CD8-positive, alpha-beta memory T cell (primary cell): ENCODE results near the gene NCBP2. TPM values are rescaled to one million over a fixed set of nuclear protein-coding genes. Genes with fewer than 3 reads are reported as not detected.

Source experiments
- CTCF ChIA-PET: fragments of 350-600 bp; sonication (Branson Sonifier 250); formaldehyde crosslinking; loops from one replicate; lab custom pipeline; 2021; ENCODE audit warnings: antibody characterized with exemption; lab: Charles Lee
- POLR2A ChIA-PET: fragments of 350-600 bp; sonication (Branson Sonifier 250); formaldehyde crosslinking; loops from one replicate; lab custom pipeline; 2021; ENCODE audit warnings: antibody characterized with exemption; lab: Charles Lee
- DNase-seq, 5 donors: peaks; one replicate each; pipeline versions ENCODE4 v3.0.0 to v3.0.0-alpha.2; 2020 to 2022; ENCODE audit warnings: mixed read lengths in 1 of 5
- H3K27ac ChIP-seq: one replicate; pipeline ENCODE4 v1.7.0; 2013; ENCODE audit warnings: low read depth, mild to moderate bottlenecking, low read length, moderate library complexity
- H3K27me3 ChIP-seq: 2 replicates; pipeline ENCODE4 v1.7.0; 2013; ENCODE audit warnings: low read length, mild to moderate bottlenecking; ENCODE audit not compliant: insufficient read depth, poor library complexity, severe bottlenecking
- H3K36me3 ChIP-seq: 2 replicates; pipeline ENCODE4 v1.7.0; 2013; ENCODE audit warnings: mild to moderate bottlenecking, low read length, moderate library complexity; ENCODE audit not compliant: insufficient read depth
- H3K4me1 ChIP-seq: 2 replicates; pipeline ENCODE4 v1.7.0; 2013; ENCODE audit warnings: mild to moderate bottlenecking, low read length, moderate library complexity; ENCODE audit not compliant: insufficient read depth
- H3K4me3 ChIP-seq: 2 replicates; pipeline ENCODE4 v1.7.0; 2013; ENCODE audit warnings: mild to moderate bottlenecking, low read length
- H3K9me3 ChIP-seq: 2 replicates; pipeline ENCODE4 v1.7.0; 2013; ENCODE audit warnings: mild to moderate bottlenecking, low read length
- H3K27ac Mint-ChIP-seq, 8 donors: one replicate each; pipeline ENCODE4 v1.8.0; 2020 to 2021; ENCODE audit warnings: mixed read lengths in 8 of 8, mild to moderate bottlenecking in 6 of 8, inconsistent platforms in 3 of 8, moderate library complexity in 3 of 8
- H3K27me3 Mint-ChIP-seq, 2 donors: one replicate each; pipeline ENCODE4 v1.8.0; 2020 to 2021; ENCODE audit warnings: mixed read lengths in 2 of 2, mild to moderate bottlenecking in 1 of 2, moderate library complexity in 1 of 2
- H3K36me3 Mint-ChIP-seq, 3 donors: one replicate each; pipeline ENCODE4 v1.8.0; 2020 to 2021; ENCODE audit warnings: mixed read lengths in 3 of 3, inconsistent platforms in 1 of 3, mild to moderate bottlenecking in 1 of 3
- H3K4me1 Mint-ChIP-seq, 3 donors: one replicate each; pipeline ENCODE4 v1.8.0; 2020 to 2021; ENCODE audit warnings: mixed read lengths in 3 of 3, inconsistent platforms in 1 of 3, mild to moderate bottlenecking in 1 of 3
- H3K4me3 Mint-ChIP-seq, 7 donors: one replicate each; pipeline ENCODE4 v1.8.0; 2020 to 2021; ENCODE audit warnings: mixed read lengths in 7 of 7, mild to moderate bottlenecking in 6 of 7, moderate library complexity in 4 of 7, inconsistent platforms in 2 of 7
- H3K9me3 Mint-ChIP-seq, 5 donors: one replicate each; pipeline ENCODE4 v1.8.0; 2020 to 2022; ENCODE audit warnings: mixed read lengths in 5 of 5, mild to moderate bottlenecking in 3 of 5, moderate library complexity in 2 of 5, inconsistent platforms in 1 of 5
- polyA plus RNA-seq: library from polyadenylated mRNA; unstranded; fragments of 300-500 nt; fragmentation: Illumina TruSeq; gene quantifications from one replicate; pipeline ENCODE4 v1.2.3, GENCODE V29; 2021
- total RNA-seq, 2 experiments: library from RNA; stranded (reverse); gene quantifications; one replicate each; pipeline ENCODE4 v1.2.3, GENCODE V29; 2021

The NCBP2 gene
- total and polyA plus RNA-seq, 3 experiments from 2014 or later, result 70.7 to 131 (median 127) TPM

DNA sequence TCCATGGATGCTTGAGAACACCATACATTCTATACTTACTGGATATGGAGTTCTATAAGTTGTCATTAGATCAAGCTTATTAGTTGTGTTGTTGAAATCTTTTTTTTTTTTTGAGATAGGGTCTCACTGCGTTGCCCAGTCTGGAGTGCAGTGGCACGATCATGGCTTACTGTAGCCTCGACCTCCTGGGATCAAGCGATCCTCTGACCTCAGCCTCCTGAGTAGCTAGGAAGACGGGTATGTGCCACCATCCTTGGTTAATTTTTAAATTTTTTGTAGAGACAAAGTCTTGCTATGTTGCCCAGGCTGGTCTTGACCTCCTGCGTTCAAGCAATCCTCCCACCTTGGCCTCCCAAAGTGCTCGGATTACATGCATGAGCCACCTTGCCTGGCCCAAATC, 12.5 kb upstream of the NCBP2 start:
- Mint-ChIP-seq H3K4me1 (no peaks in the 10 kb centered on the region), H3K27me3 (peaks cover 2 to 11% of the 10 kb centered on the region in 2 donors), H3K36me3 (no peaks in the 10 kb centered on the region), H3K9me3 (no peaks in the 10 kb centered on the region), H3K4me3 (no peak overlapping the region), H3K27ac (no peak overlapping the region)
- H3K4me1 ChIP-seq, result no peaks in the 10 kb centered on the region
- no peaks in the 10 kb centered on the region for H3K27me3 ChIP-seq
- no peak overlapping the region for H3K27ac ChIP-seq
- CTCF ChIA-PET, result no interaction called here
- no peaks in the 10 kb centered on the region for H3K9me3 ChIP-seq
- no peak overlapping the region for H3K4me3 ChIP-seq
- POLR2A ChIA-PET, result interaction anchor here (0.8 kb wide), 1 partner anchor 12 kb away, joined by 3 read pairs; a partner anchor contains a TSS
- H3K36me3 ChIP-seq, result no peaks in the 10 kb centered on the region
- DNase-seq, result no peak

DNA sequence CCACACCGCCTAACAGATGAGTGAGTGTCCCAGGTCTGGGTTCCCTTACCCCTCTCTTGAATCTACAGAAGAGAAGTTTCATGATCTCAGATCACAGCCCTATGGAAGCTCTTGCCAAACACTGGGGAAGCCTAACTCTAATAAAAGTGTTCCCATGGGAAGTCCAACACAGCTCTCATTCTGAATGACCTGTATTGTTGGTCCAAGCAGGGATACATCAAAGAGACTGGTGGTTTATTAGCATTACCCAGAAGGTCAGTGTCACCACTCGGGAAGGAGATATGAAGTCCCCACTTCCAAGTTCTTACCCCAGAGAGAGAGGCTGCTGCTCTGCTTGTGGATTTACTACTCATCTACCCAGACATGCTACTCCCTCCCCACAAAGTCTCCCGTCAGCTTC, 9.0 kb upstream of the NCBP2 start:
- peak overlapping the region in 1 of 8 donors; percentile 54 for H3K27ac Mint-ChIP-seq
- peaks cover 0 to 4% (median 0%) of the 10 kb centered on the region in 3 donors for H3K36me3 Mint-ChIP-seq
- POLR2A ChIA-PET, result no interaction called here

DNA sequence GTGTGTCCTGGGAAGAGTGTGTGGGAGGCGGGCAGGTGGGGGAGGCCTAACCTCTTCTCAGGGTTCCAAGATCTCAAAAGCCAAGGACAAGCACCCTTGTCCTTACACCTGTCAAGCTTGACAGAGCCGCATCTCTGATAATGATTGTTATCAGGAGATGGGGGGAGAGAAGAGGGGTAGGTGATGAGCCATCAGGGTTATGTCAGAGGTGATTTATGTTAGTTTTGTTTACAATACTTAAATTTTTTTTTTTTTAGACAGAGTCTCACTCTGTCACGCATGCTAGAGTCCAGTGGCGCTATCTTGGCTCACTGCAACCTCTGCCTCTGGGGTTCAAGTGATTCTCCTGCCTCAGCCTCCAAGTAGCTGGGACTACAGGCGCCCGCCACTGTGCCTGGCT, 7.4 kb upstream of the NCBP2 start:
- CTCF ChIA-PET, result no interaction called here
- H3K27ac Mint-ChIP-seq, result no peak overlapping the region
- no peaks in the 10 kb centered on the region for H3K9me3 Mint-ChIP-seq
- peak overlapping the region in 1 of 7 donors; percentile 29 for H3K4me3 Mint-ChIP-seq
- POLR2A ChIA-PET, result interaction anchor here (0.6 kb wide), 1 partner anchor 81 kb away, joined by 3 read pairs; no protein-coding TSS in a partner anchor
- Histone ChIP-seq H3K27ac (no peak overlapping the region), H3K27me3 (no peaks in the 10 kb centered on the region), H3K4me3 (no peak overlapping the region), H3K9me3 (no peaks in the 10 kb centered on the region), H3K36me3 (no peaks in the 10 kb centered on the region), H3K4me1 (no peaks in the 10 kb centered on the region)
- peaks cover 0 to 7% (median 2%) of the 10 kb centered on the region in 3 donors for H3K36me3 Mint-ChIP-seq
- peaks cover 2 to 3% (median 3%) of the 10 kb centered on the region in 3 donors for H3K4me1 Mint-ChIP-seq
- no peak for DNase-seq
- peaks cover 0 to 4% of the 10 kb centered on the region in 2 donors for H3K27me3 Mint-ChIP-seq

More for the DNA sequence above, 9.0 kb upstream of the NCBP2 start:
- no peaks in the 10 kb centered on the region for H3K4me1 ChIP-seq
- H3K27me3 Mint-ChIP-seq, result peaks cover 0 to 4% of the 10 kb centered on the region in 2 donors
- H3K9me3 Mint-ChIP-seq, result no peaks in the 10 kb centered on the region
- no peak for DNase-seq
- no peaks in the 10 kb centered on the region for H3K9me3 ChIP-seq
- H3K27ac ChIP-seq, result no peak overlapping the region
- no peak overlapping the region for H3K4me3 Mint-ChIP-seq
- no peaks in the 10 kb centered on the region for H3K27me3 ChIP-seq
- no peak overlapping the region for H3K4me3 ChIP-seq
- no peaks in the 10 kb centered on the region for H3K36me3 ChIP-seq
- CTCF ChIA-PET, result interaction anchor here (1.1 kb wide), 1 partner anchor 9 kb away, joined by 3 read pairs; a partner anchor contains a TSS
- no peaks in the 10 kb centered on the region for H3K4me1 Mint-ChIP-seq

DNA sequence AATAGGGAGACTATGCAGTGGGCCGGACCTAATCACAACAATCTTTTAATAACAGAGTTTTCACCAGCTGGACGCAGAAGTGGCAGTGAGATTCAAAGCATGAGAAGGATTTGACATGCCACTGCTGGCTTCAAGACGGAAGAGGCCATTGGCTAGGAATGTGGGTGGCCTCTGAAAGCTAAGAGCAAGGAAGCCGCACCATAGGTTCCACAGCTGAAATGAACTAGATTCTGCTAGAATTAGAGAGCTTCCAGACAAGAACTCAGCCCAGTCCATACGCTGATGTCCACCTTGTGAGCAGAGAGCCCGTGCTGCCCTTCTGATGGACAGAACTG, 6.9 kb upstream of the NCBP2 start:
- Mint-ChIP-seq H3K27me3 (peaks cover 0 to under 1% of the 10 kb centered on the region in 2 donors), H3K4me3 (no peak overlapping the region), H3K27ac (no peak overlapping the region), H3K36me3 (peaks cover 0 to 11% (median 2%) of the 10 kb centered on the region in 3 donors), H3K4me1 (peaks cover 6 to 8% (median 8%) of the 10 kb centered on the region in 3 donors), H3K9me3 (no peaks in the 10 kb centered on the region)
- CTCF ChIA-PET, result no interaction called here
- no peak for DNase-seq
- Histone ChIP-seq H3K4me1 (no peaks in the 10 kb centered on the region), H3K27me3 (no peaks in the 10 kb centered on the region), H3K36me3 (no peaks in the 10 kb centered on the region), H3K27ac (no peak overlapping the region), H3K4me3 (no peak overlapping the region), H3K9me3 (no peaks in the 10 kb centered on the region)
- POLR2A ChIA-PET, result interaction anchor here (0.6 kb wide), 1 partner anchor 80 kb away, joined by 3 read pairs; no protein-coding TSS in a partner anchor

DNA sequence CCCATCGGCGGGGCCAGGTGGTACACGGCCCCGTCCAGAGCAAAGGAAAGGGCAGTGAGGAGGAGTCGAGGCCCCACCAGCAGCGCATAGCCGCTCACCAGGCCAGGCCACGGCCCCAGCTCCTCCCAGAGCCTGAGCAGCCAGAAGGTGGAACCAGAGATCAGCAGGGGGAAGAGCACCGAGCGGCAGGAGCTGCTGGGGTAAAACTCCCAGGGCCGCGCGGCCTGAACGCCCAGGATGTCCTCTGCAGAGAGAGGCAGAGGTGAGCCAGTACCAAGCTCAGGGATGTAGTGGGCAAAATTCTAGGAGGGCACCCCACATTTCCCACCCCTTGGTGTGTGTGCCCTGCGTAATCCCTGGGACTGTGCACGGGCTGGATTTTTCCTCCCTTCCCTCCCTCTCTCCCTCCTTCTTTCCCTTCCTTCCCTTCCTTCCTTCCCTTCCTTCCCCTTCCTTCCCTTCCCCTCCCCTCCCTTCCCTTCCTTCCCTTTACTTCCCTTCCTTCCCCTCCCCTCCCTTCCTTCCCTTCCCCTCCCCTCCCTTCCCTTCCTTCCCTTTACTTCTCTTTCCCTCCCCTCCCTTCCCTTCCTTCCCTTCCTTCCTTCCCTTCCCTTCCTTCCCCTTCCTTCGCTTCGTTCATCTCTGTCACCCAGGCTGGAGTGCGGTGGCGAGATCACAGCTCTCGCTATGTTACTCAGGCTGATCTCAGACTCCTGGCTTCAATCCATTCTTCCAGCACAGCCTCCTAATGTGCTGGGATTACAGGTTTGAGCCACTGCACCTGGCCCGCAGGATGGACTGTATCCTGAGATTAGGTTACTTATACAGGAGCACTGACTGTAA, 6.3 kb upstream of the NCBP2 start:
- Mint-ChIP-seq H3K9me3 (no peaks in the 10 kb centered on the region), H3K36me3 (peaks cover 0 to 11% (median 2%) of the 10 kb centered on the region in 3 donors), H3K4me1 (peaks cover 12 to 14% (median 13%) of the 10 kb centered on the region in 3 donors), H3K27me3 (no peaks in the 10 kb centered on the region), H3K27ac (no peak overlapping the region), H3K4me3 (no peak overlapping the region)
- CTCF ChIA-PET, result no interaction called here
- no peak overlapping the region for H3K27ac ChIP-seq
- no peaks in the 10 kb centered on the region for H3K36me3 ChIP-seq
- no peaks in the 10 kb centered on the region for H3K27me3 ChIP-seq
- POLR2A ChIA-PET, result no interaction called here
- H3K4me1 ChIP-seq, result peaks cover 2% of the 10 kb centered on the region
- DNase-seq, result no peak
- no peaks in the 10 kb centered on the region for H3K9me3 ChIP-seq
- H3K4me3 ChIP-seq, result no peak overlapping the region

DNA sequence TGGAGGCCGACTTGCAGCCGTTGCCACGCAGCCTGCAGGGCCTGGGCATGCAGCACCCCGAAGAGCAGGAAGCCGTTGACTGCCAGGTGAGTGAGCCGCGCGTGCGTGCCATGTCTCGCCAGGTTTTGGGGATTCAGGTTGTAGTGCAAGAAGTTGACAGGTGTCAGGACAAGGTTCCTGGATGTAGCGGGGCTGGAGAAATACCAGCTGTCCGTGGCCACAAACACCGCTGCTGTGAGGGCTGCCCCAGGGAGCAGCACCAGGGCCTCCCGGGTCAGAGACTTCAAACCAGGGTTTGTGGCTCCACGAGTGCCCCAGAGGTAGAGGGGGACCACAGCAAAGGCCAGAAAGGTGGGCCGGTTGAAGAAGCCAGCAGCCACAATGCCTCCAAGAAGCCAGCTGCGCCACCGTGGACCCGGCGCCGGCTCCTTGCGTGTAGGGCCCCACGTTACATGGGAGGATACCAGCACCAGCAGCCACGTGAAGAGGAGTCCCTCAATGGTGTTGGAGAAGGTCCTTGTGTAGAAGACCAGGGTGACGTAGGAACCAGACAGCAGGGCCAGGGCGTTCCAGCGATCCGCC, 5.6 kb upstream of the NCBP2 start:
- peaks cover 0 to 17% (median 2%) of the 10 kb centered on the region in 3 donors for H3K36me3 Mint-ChIP-seq
- DNase-seq, result no peak
- ChIA-PET CTCF (no interaction called here), POLR2A (no interaction called here)
- H3K4me1 ChIP-seq, result peaks cover 9% of the 10 kb centered on the region
- H3K4me1 Mint-ChIP-seq, result peaks cover 19 to 21% (median 21%) of the 10 kb centered on the region in 3 donors
- no peaks in the 10 kb centered on the region for H3K36me3 ChIP-seq
- no peaks in the 10 kb centered on the region for H3K9me3 Mint-ChIP-seq
- no peak overlapping the region for H3K4me3 ChIP-seq
- no peaks in the 10 kb centered on the region for H3K27me3 Mint-ChIP-seq
- no peak overlapping the region for H3K4me3 Mint-ChIP-seq
- no peaks in the 10 kb centered on the region for H3K27me3 ChIP-seq
- no peak overlapping the region for H3K27ac ChIP-seq
- no peaks in the 10 kb centered on the region for H3K9me3 ChIP-seq
- no peak overlapping the region for H3K27ac Mint-ChIP-seq

DNA sequence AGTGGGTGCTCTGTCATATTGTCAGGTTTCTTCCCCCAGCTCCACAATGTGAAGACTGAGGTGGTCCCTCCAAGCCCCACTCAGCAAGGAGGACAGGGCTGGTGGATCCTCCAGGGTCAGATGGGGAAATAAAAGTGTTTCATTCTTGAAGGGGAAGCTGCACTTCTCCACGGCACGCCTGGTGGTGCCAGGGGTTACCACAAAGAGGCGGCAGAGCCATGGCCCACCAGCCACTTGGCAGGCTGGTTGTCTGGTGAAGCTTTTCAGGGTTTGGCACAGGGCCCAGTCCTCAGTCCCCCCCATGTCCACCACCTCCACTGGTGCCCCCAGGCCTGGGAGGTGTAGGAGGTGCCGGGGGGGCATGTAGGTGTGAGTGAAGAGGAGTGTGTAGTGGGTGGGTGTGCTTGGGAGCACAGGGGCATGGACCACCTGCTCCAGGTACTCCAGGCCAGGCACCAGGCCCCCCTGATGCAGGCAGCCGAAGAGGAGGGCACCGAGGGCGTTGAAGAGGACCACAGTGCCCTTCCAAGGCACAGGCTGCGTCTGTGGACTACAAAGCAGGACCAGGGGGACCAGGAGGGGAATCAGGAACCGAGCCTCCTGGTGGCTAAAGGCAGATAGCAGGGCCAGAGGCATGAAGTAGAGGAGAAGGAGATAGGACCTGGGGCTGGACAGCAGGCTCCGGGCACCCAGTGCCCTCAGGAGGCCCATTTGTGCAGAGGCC, 5.0 kb upstream of the NCBP2 start:
- Mint-ChIP-seq H3K4me3 (no peak overlapping the region), H3K27me3 (peaks cover 0 to 1% of the 10 kb centered on the region in 2 donors), H3K4me1 (peaks cover 21 to 24% (median 21%) of the 10 kb centered on the region in 3 donors), H3K9me3 (no peaks in the 10 kb centered on the region), H3K27ac (peak overlapping the region in 1 of 8 donors; percentile 55), H3K36me3 (peaks cover 0 to 21% (median 2%) of the 10 kb centered on the region in 3 donors)
- CTCF ChIA-PET, result no interaction called here
- POLR2A ChIA-PET, result no interaction called here
- no peak overlapping the region for H3K27ac ChIP-seq
- no peak overlapping the region for H3K4me3 ChIP-seq
- no peak for DNase-seq
- peaks cover 9% of the 10 kb centered on the region for H3K4me1 ChIP-seq
- no peaks in the 10 kb centered on the region for H3K9me3 ChIP-seq
- no peaks in the 10 kb centered on the region for H3K27me3 ChIP-seq
- no peaks in the 10 kb centered on the region for H3K36me3 ChIP-seq
